HepG2 (cell line): Measurements from ENCODE around the gene ZFYVE28. TPM values are rescaled to one million over a fixed set of nuclear protein-coding genes. Genes with fewer than 3 reads are reported as not detected.
A peak's percentile ranks its signal among the peaks of the same experiment; 100 is the strongest.

Experiments
- CENPT ChIP-seq: sonication (generic); formaldehyde crosslinking; IDR thresholded peaks from 2 replicates; pipeline ENCODE4 v1.8.0; 2022; ENCODE audit warnings: low read depth, mild to moderate bottlenecking, moderate library complexity, missing genetic modification reagents
- ERF ChIP-seq: IDR thresholded peaks from 2 replicates; pipeline ENCODE4 v1.6.1; 2018; ENCODE audit warnings: missing biosample characterization, missing genetic modification reagents
- FOXC1 ChIP-seq: sonication (generic); formaldehyde crosslinking; IDR thresholded peaks from 2 replicates; pipeline ENCODE4 v1.8.0; 2022; ENCODE audit warnings: mild to moderate bottlenecking, missing genetic modification reagents, borderline replicate concordance
- HDAC1 ChIP-seq: sonication (generic); formaldehyde crosslinking; IDR thresholded peaks from 2 replicates; pipeline ENCODE4 v1.5.1; 2020; ENCODE audit warnings: mild to moderate bottlenecking, missing genetic modification reagents
- HNRNPLL ChIP-seq: fragments of 200-400 bp; formaldehyde crosslinking; IDR thresholded peaks from 2 replicates; pipeline ENCODE4 v1.6.1; 2017; ENCODE audit warnings: mild to moderate bottlenecking, low read depth, low read length; ENCODE audit not compliant: poor library complexity, severe bottlenecking
- KDM3A ChIP-seq: IDR thresholded peaks from 2 replicates; pipeline ENCODE4 v1.6.1; 2018; ENCODE audit warnings: low read depth, missing compliant biosample characterization
- MLLT10 ChIP-seq: sonication (generic); formaldehyde crosslinking; IDR thresholded peaks from 2 replicates; pipeline ENCODE4 v1.4.0; 2020; ENCODE audit warnings: missing genetic modification reagents
- NFE2L2 ChIP-seq: fragments of 150-350 bp; IDR thresholded peaks from 2 replicates; pipeline ENCODE4 v1.6.1; 2014; ENCODE audit warnings: low read length
- NFYB ChIP-seq: sonication (generic); formaldehyde crosslinking; IDR thresholded peaks from 2 replicates; pipeline ENCODE4 v1.4.0; 2020; ENCODE audit warnings: missing genetic modification reagents
- PAF1 ChIP-seq: IDR thresholded peaks from 2 replicates; pipeline ENCODE4 v1.6.1; 2016; ENCODE audit warnings: missing genetic modification reagents, missing compliant biosample characterization
- RAD21 ChIP-seq: fragments of 450-650 bp; formaldehyde crosslinking; IDR thresholded peaks from 2 replicates; pipeline ENCODE4 v1.5.0; 2020; ENCODE audit warnings: mild to moderate bottlenecking
- SNAI1 ChIP-seq: sonication (generic); formaldehyde crosslinking; IDR thresholded peaks from 2 replicates; pipeline ENCODE4 v1.5.0; 2020; ENCODE audit warnings: mild to moderate bottlenecking, missing genetic modification reagents, borderline replicate concordance
- ZKSCAN5 ChIP-seq: sonication (generic); formaldehyde crosslinking; IDR thresholded peaks from 2 replicates; pipeline ENCODE4 v1.5.1; 2020; ENCODE audit warnings: mild to moderate bottlenecking, missing genetic modification reagents
- ZKSCAN8 ChIP-seq: IDR thresholded peaks from 2 replicates; pipeline ENCODE4 v1.6.1; 2016; ENCODE audit warnings: borderline replicate concordance, missing genetic modification reagents, missing compliant biosample characterization
- ZNF292 ChIP-seq: sonication (generic); formaldehyde crosslinking; IDR thresholded peaks from 2 replicates; pipeline ENCODE4 v1.8.1; 2022; ENCODE audit warnings: mild to moderate bottlenecking, low read depth, missing genetic modification reagents, borderline replicate concordance
- ZNF3 ChIP-seq: IDR thresholded peaks from 2 replicates; pipeline ENCODE4 v1.7.0; 2017; ENCODE audit warnings: inconsistent platforms
- ZNF354B ChIP-seq: sonication (generic); formaldehyde crosslinking; IDR thresholded peaks from 2 replicates; pipeline ENCODE4 v1.8.0; 2022; ENCODE audit warnings: mild to moderate bottlenecking, missing genetic modification reagents
- ZNF382 ChIP-seq: sonication (generic); formaldehyde crosslinking; IDR thresholded peaks from 2 replicates; pipeline ENCODE4 v1.5.0; 2020; ENCODE audit warnings: missing genetic modification reagents, mild to moderate bottlenecking, borderline replicate concordance
- ZNF790 ChIP-seq: sonication (generic); formaldehyde crosslinking; IDR thresholded peaks from 2 replicates; pipeline ENCODE4 v1.8.0; 2022; ENCODE audit warnings: missing genetic modification reagents, mild to moderate bottlenecking, borderline replicate concordance
- ZNF879 ChIP-seq: sonication (generic); formaldehyde crosslinking; IDR thresholded peaks from 2 replicates; pipeline ENCODE4 v1.8.1; 2023; ENCODE audit warnings: missing genetic modification reagents
- polyA plus RNA-seq, 8 experiments: library from polyadenylated mRNA; depleted of rRNA in 3 of 8; stranded (reverse) in 7 of 8; unstranded in 1 of 8; fragments of >200 nt; fragmentation: Illumina TruSeq in 4 of 8; extraction: Trizol in 4 of 8; gene quantifications; 2 replicates each; pipeline versions ENCODE4 v1.2.1 to v1.2.3, GENCODE V29; 2011 to 2016; ENCODE audit warnings: low read depth in 4 of 8, missing spikeins in 1 of 8, mixed read lengths in 1 of 8; ENCODE audit not compliant: insufficient read depth in 1 of 8
- total RNA-seq, 5 experiments: library from RNA; depleted of rRNA; stranded (reverse); fragments of >200 nt; fragmentation: Illumina TruSeq; extraction: Trizol; gene quantifications; 2 replicates each; pipeline ENCODE4 v1.2.3, GENCODE V29; 2016; ENCODE audit warnings: low read depth in 1 of 5
- TF ChIP-seq, protein P1 (sequence below): IDR thresholded peaks from 2 replicates; pipeline ENCODE4 v1.6.1; 2012; ENCODE audit warnings: low read depth, low read length, improper control_type of control experiment
- TF ChIP-seq, protein P2 (sequence below): sonication (generic); formaldehyde crosslinking; IDR thresholded peaks from 2 replicates; pipeline ENCODE4 v1.8.0; 2022; ENCODE audit warnings: mild to moderate bottlenecking, missing genetic modification reagents; ENCODE audit not compliant: insufficient replicate concordance
- TF ChIP-seq, protein P3 (sequence below): sonication (generic); formaldehyde crosslinking; conservative IDR thresholded peaks from 2 replicates; pipeline ENCODE4 v1.8.0; 2022; ENCODE audit warnings: mild to moderate bottlenecking, moderate library complexity, missing genetic modification reagents
- TF ChIP-seq, protein P4 (sequence below): IDR thresholded peaks from 2 replicates; pipeline ENCODE4 v1.6.1; 2016; ENCODE audit warnings: mild to moderate bottlenecking, missing biosample characterization, missing genetic modification reagents
- TF ChIP-seq, protein P5 (sequence below): sonication (generic); formaldehyde crosslinking; IDR thresholded peaks from 2 replicates; pipeline ENCODE4 v1.4.0; 2020; ENCODE audit warnings: mild to moderate bottlenecking, missing genetic modification reagents

ZFYVE28 gene
- total and polyA plus RNA-seq, 2 of the 13 experiments (the other 11 are each of a cell fraction or from before 2014, with no cell fraction given), result 0.12 to 0.22 TPM

DNA sequence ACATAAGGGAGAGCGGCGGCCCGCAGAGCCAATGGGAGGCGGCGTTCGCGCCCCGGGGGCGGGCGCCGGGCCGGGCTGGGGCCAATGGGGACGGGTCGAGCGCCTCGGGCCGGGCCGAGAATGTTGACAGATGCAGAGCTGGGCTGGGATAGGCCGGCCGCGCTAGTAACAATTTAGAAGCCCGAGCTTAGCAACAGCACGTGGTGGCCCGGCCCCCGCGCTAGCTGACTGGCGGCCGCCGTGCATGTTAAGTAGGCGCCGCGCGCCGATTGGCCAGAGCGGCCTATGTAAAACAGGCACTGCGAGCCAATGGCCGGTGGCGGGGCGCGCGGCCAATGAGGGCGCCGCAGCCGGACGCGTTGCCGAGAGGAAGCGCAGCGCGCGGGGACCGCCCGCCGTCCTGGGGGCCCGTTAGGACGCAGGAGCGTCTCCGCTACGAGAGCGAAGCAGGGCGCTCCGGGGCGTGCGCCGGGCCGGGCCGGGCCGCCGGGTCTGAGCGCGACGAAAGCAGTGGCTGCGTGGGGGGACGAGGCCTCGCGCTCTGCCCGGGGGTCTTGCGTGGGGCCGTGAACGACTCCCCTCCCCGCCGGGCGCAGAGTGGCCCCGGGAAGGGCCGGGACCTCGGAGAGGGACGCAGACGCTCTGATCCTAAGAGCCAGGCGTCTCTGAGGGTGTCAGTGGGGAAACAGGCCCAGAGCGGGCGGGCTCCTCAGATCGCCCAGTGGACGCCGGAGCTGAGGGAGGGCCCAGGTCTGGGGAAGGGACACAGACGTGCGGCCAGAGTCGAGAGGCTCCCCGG, 156.1 kb downstream of the ZFYVE28 start (continued):
- TF ChIP-seq, protein P1, sequence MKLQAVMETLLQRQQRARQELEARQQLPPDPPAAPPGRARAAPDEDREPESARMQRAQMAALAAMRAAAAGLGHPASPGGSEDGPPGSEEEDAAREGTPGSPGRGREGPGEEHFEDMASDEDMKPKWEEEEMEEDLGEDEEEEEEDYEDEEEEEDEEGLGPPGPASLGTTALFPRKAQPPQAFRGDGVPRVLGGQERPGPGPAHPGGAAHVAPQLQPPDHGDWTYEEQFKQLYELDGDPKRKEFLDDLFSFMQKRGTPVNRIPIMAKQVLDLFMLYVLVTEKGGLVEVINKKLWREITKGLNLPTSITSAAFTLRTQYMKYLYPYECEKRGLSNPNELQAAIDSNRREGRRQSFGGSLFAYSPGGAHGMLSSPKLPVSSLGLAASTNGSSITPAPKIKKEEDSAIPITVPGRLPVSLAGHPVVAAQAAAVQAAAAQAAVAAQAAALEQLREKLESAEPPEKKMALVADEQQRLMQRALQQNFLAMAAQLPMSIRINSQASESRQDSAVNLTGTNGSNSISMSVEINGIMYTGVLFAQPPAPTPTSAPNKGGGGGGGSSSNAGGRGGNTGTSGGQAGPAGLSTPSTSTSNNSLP, result no peak
- TF ChIP-seq ZNF382 (CRISPR knock-in tag), result no peak
- no peak for TF ChIP-seq SNAI1 (CRISPR knock-in tag)
- peak; percentile 84 for TF ChIP-seq ERF (CRISPR knock-in tag)
- no peak for TF ChIP-seq ZNF3 (CRISPR knock-in tag)
- no peak for TF ChIP-seq ZNF879
- TF ChIP-seq, protein P2, sequence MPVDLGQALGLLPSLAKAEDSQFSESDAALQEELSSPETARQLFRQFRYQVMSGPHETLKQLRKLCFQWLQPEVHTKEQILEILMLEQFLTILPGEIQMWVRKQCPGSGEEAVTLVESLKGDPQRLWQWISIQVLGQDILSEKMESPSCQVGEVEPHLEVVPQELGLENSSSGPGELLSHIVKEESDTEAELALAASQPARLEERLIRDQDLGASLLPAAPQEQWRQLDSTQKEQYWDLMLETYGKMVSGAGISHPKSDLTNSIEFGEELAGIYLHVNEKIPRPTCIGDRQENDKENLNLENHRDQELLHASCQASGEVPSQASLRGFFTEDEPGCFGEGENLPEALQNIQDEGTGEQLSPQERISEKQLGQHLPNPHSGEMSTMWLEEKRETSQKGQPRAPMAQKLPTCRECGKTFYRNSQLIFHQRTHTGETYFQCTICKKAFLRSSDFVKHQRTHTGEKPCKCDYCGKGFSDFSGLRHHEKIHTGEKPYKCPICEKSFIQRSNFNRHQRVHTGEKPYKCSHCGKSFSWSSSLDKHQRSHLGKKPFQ (CRISPR knock-in tag), result no peak
- no peak for TF ChIP-seq MLLT10 (CRISPR knock-in tag)
- peak; percentile 80 for TF ChIP-seq HNRNPLL
- peak; percentile 74 for TF ChIP-seq HDAC1 (CRISPR knock-in tag)
- TF ChIP-seq, protein P3, sequence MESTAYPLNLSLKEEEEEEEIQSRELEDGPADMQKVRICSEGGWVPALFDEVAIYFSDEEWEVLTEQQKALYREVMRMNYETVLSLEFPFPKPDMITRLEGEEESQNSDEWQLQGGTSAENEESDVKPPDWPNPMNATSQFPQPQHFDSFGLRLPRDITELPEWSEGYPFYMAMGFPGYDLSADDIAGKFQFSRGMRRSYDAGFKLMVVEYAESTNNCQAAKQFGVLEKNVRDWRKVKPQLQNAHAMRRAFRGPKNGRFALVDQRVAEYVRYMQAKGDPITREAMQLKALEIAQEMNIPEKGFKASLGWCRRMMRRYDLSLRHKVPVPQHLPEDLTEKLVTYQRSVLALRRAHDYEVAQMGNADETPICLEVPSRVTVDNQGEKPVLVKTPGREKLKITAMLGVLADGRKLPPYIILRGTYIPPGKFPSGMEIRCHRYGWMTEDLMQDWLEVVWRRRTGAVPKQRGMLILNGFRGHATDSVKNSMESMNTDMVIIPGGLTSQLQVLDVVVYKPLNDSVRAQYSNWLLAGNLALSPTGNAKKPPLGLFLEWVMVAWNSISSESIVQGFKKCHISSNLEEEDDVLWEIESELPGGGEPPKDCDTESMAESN (CRISPR knock-in tag), result no peak; the same call in none of the 2 replicates
- TF ChIP-seq ZKSCAN8 (CRISPR knock-in tag), result no peak
- TF ChIP-seq FOXC1 (CRISPR knock-in tag), result peak; percentile 94
- 0 out of 2 replicates have a peak, but pooled peaks have one; percentile 56 for TF ChIP-seq CENPT
- 0 out of 2 replicates have a peak, but pooled peaks have one; percentile 4 for TF ChIP-seq ZNF790 (CRISPR knock-in tag)
- TF ChIP-seq, protein P4, sequence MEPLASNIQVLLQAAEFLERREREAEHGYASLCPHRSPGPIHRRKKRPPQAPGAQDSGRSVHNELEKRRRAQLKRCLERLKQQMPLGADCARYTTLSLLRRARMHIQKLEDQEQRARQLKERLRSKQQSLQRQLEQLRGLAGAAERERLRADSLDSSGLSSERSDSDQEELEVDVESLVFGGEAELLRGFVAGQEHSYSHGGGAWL (CRISPR knock-in tag), result peak; percentile 94
- no peak for TF ChIP-seq ZNF354B (CRISPR knock-in tag)
- TF ChIP-seq, protein P5, sequence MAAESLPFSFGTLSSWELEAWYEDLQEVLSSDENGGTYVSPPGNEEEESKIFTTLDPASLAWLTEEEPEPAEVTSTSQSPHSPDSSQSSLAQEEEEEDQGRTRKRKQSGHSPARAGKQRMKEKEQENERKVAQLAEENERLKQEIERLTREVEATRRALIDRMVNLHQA, result no peak
- no peak for TF ChIP-seq PAF1 (CRISPR knock-in tag)
- no peak for TF ChIP-seq KDM3A (CRISPR knock-in tag)
- no peak for TF ChIP-seq NFE2L2
- TF ChIP-seq NFYB (CRISPR knock-in tag), result peak; percentile 94
- peak; percentile 23; the same call in 1 of the 2 replicates for TF ChIP-seq RAD21 (CRISPR knock-in tag)
- no peak for TF ChIP-seq ZNF292 (CRISPR knock-in tag)
- TF ChIP-seq ZKSCAN5 (CRISPR knock-in tag), result no peak
